HL-60 (cell line): ENCODE measurements around the gene LEKR1.
A peak's percentile ranks its signal among the peaks of the same experiment; 100 is the strongest.

Experiments
- DNase-seq, 2 experiments: peaks; one replicate each; pipeline ENCODE4 v3.0.0-alpha.2; 2010 to 2020; ENCODE audit warnings: low read depth in 1 of 2, low spot score in 1 of 2
- H3K27ac ChIP-seq: fragments of 250-450 bp; sonication (Bioruptor Pico); replicated peaks from 2 replicates; pipeline ENCODE4 v1.5.1; 2020; ENCODE audit warnings: mild to moderate bottlenecking, moderate library complexity
- H3K27me3 ChIP-seq: fragments of 250-450 bp; sonication (Bioruptor Pico); 2 replicates; pipeline ENCODE4 v1.5.1; 2021; ENCODE audit warnings: mild to moderate bottlenecking, moderate library complexity; ENCODE audit not compliant: insufficient read depth, poor library complexity, severe bottlenecking
- H3K4me3 ChIP-seq: replicated peaks from 2 replicates; pipeline ENCODE4 v1.5.1; 2011; ENCODE audit warnings: mild to moderate bottlenecking, control low read depth, low read length; ENCODE audit not compliant: insufficient read depth
- CTCF ChIP-seq: IDR thresholded peaks from one replicate; pipeline ENCODE4 v1.5.1; 2011; ENCODE audit warnings: low read length, control low read depth, inconsistent platforms; ENCODE audit not compliant: insufficient read depth
- GABPA ChIP-seq: IDR thresholded peaks from 2 replicates; pipeline ENCODE4 v1.6.1; 2012; ENCODE audit warnings: low read depth
- POLR2AphosphoS5 ChIP-seq: IDR thresholded peaks from 2 replicates; pipeline ENCODE4 v1.6.1; 2012; ENCODE audit warnings: low read depth
- SPI1 ChIP-seq: IDR thresholded peaks from 2 replicates; pipeline ENCODE4 v1.6.1; 2012; ENCODE audit warnings: low read depth, mild to moderate bottlenecking, borderline replicate concordance
- TF ChIP-seq, protein P1 (sequence below): IDR thresholded peaks from 2 replicates; pipeline ENCODE4 v1.6.1; 2012; ENCODE audit warnings: low read depth; ENCODE audit not compliant: insufficient replicate concordance

Gene LEKR1

GRCh38 chr3:156816091-156816793, 9.9 kb upstream of the LEKR1 start:
- Histone ChIP-seq H3K4me3 (peak overlapping the region; percentile 49), H3K27ac (peak overlapping the region; percentile 92), H3K27me3 (no peaks in the 10 kb centered on the region)
- DNase-seq: no peak
- TF ChIP-seq GABPA: no peak
- TF ChIP-seq, protein P1, sequence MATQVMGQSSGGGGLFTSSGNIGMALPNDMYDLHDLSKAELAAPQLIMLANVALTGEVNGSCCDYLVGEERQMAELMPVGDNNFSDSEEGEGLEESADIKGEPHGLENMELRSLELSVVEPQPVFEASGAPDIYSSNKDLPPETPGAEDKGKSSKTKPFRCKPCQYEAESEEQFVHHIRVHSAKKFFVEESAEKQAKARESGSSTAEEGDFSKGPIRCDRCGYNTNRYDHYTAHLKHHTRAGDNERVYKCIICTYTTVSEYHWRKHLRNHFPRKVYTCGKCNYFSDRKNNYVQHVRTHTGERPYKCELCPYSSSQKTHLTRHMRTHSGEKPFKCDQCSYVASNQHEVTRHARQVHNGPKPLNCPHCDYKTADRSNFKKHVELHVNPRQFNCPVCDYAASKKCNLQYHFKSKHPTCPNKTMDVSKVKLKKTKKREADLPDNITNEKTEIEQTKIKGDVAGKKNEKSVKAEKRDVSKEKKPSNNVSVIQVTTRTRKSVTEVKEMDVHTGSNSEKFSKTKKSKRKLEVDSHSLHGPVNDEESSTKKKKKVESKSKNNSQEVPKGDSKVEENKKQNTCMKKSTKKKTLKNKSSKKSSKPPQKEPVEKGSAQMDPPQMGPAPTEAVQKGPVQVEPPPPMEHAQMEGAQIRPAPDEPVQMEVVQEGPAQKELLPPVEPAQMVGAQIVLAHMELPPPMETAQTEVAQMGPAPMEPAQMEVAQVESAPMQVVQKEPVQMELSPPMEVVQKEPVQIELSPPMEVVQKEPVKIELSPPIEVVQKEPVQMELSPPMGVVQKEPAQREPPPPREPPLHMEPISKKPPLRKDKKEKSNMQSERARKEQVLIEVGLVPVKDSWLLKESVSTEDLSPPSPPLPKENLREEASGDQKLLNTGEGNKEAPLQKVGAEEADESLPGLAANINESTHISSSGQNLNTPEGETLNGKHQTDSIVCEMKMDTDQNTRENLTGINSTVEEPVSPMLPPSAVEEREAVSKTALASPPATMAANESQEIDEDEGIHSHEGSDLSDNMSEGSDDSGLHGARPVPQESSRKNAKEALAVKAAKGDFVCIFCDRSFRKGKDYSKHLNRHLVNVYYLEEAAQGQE: no peak

DNA sequence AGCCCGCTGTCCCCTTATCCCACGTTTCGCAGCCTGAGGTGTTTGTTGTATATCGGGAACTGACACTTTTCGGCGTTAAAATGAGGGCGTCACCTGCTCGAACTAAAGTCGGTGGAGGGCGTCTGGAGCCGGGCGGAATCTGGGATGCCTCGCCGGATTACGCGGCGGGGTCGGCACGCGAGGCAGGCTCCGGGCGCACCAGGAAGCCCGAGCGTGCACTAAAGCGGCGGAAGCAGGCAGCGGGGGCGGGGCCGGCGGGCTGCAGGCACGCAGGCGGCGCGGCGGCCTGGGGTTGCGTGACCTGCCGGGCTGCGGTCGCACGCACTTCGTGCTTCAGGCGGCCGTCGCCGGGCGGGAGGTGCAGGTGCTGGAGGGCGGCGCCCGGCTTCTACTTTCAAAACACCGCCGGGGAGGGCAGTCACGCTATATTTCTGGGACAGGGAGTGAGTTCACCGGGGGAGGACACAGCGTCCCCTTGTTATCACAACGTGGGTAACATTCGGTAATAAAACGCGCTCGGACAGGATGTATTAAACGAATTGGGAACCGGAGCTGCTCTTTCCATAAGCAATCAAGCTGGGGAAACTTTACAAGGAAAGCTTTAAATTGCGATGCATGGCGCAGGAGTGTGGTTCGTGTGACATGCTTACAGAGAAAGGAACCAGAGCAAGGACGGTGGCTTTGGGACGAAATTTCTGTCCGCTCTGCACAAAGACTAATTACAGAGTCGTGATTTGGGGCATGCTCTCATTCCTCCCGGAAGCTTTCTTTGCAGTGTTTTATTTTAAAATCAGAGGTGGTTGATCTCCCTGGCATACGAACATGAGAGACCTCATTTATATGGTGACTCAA, 9.1 kb upstream of the LEKR1 start:
- TF ChIP-seq, protein P1: no peak
- peak; percentile 90 for TF ChIP-seq POLR2AphosphoS5
- peak; percentile 89 to 94 for DNase-seq
- H3K27ac ChIP-seq: peak overlapping the region; percentile 92
- no peaks in the 10 kb centered on the region for H3K27me3 ChIP-seq
- H3K4me3 ChIP-seq: peak overlapping the region; percentile 49

GRCh38 chr3:156817646-156818272, 8.4 kb upstream of the LEKR1 start:
- peak overlapping the region; percentile 49 for H3K4me3 ChIP-seq
- DNase-seq: no peak
- peak overlapping the region; percentile 92 for H3K27ac ChIP-seq
- TF ChIP-seq POLR2AphosphoS5 (no peak), SPI1 (no peak), GABPA (no peak), CTCF (no peak)
- TF ChIP-seq, protein P1: no peak
- no peaks in the 10 kb centered on the region for H3K27me3 ChIP-seq
